Nephron (organoid): ENCODE data around the gene MICU2.

Experiments
- H3K27ac Mint-ChIP-seq, 3 experiments: 2 replicates each; pipeline ENCODE4 v1.8.0; 2020; ENCODE audit warnings: mixed read lengths in 3 of 3, mild to moderate bottlenecking in 2 of 3, moderate library complexity in 1 of 3
- H3K27me3 Mint-ChIP-seq: 2 replicates; pipeline ENCODE4 v1.8.0; 2021; ENCODE audit warnings: low read depth, mild to moderate bottlenecking, moderate library complexity, mixed read lengths
- H3K36me3 Mint-ChIP-seq: 2 replicates; pipeline ENCODE4 v1.8.0; 2020; ENCODE audit warnings: low read depth, mixed read lengths
- H3K4me1 Mint-ChIP-seq: 2 replicates; pipeline ENCODE4 v1.8.0; 2020; ENCODE audit warnings: mixed read lengths
- H3K4me3 Mint-ChIP-seq, 3 experiments: 2 replicates each; pipeline ENCODE4 v1.8.0; 2020; ENCODE audit warnings: mild to moderate bottlenecking in 3 of 3, mixed read lengths in 3 of 3, moderate library complexity in 2 of 3
- H3K9me3 Mint-ChIP-seq: 2 replicates; pipeline ENCODE4 v1.8.0; 2020; ENCODE audit warnings: mixed read lengths
- TF ChIP-seq, protein P1 (sequence below), 3 experiments: fragments of 200-600 bp; sonication (generic); IDR thresholded peaks; one replicate each; pipeline ENCODE4 v1.5.0; 2021; ENCODE audit warnings: antibody characterized with exemption in 3 of 3; ENCODE audit not compliant: unreplicated experiment in 3 of 3

The MICU2 gene

GRCh38 chr13:21445759-21446158 is 158.2 kb downstream of the MICU2 start:
- Mint-ChIP-seq H3K4me3 (no peak overlapping the region), H3K9me3 (peaks cover 52% of the 10 kb centered on the region), H3K27ac (no peak overlapping the region), H3K4me1 (no peaks in the 10 kb centered on the region), H3K36me3 (peaks cover 71% of the 10 kb centered on the region), H3K27me3 (no peaks in the 10 kb centered on the region)
- TF ChIP-seq, protein P1, sequence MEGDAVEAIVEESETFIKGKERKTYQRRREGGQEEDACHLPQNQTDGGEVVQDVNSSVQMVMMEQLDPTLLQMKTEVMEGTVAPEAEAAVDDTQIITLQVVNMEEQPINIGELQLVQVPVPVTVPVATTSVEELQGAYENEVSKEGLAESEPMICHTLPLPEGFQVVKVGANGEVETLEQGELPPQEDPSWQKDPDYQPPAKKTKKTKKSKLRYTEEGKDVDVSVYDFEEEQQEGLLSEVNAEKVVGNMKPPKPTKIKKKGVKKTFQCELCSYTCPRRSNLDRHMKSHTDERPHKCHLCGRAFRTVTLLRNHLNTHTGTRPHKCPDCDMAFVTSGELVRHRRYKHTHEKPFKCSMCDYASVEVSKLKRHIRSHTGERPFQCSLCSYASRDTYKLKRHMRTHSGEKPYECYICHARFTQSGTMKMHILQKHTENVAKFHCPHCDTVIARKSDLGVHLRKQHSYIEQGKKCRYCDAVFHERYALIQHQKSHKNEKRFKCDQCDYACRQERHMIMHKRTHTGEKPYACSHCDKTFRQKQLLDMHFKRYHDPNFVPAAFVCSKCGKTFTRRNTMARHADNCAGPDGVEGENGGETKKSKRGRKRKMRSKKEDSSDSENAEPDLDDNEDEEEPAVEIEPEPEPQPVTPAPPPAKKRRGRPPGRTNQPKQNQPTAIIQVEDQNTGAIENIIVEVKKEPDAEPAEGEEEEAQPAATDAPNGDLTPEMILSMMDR (IDR thresholded peaks at IDR 0.05; ENCODE audit: unreplicated experiment in 3 of 3) = no peak

- H3K36me3 Mint-ChIP-seq = peaks cover 78% of the 10 kb centered on the region
- no peaks in the 10 kb centered on the region for H3K4me1 Mint-ChIP-seq
- peaks cover 55% of the 10 kb centered on the region for H3K9me3 Mint-ChIP-seq
- TF ChIP-seq, protein P1 (IDR thresholded peaks at IDR 0.05; ENCODE audit: unreplicated experiment in 3 of 3) = no peak
- no peaks in the 10 kb centered on the region for H3K27me3 Mint-ChIP-seq
- no peak overlapping the region for H3K4me3 Mint-ChIP-seq
- H3K27ac Mint-ChIP-seq = no peak overlapping the region
Observed at GRCh38 chr13:21443171-21443570, 160.8 kb downstream of the MICU2 start.
